Neural progenitor cell (in vitro differentiated cells): Measurements from ENCODE around the gene IL6.
"Not testable (repeated sequence)": the region's sequence is repeated elsewhere in the genome, so short reads cannot be mapped to it uniquely, and the experiment has no call there.

Experiments used
- EZH2 ChIP-seq: fragments of 200-600 bp; sonication (generic); IDR thresholded peaks from 2 replicates; pipeline ENCODE4 v1.6.1; 2017; ENCODE audit warnings: antibody characterized with exemption, mild to moderate bottlenecking, moderate library complexity
- EZH2phosphoT487 ChIP-seq: fragments of 200-600 bp; sonication (generic); IDR thresholded peaks from 2 replicates; pipeline ENCODE4 v1.6.1; 2017; ENCODE audit warnings: antibody characterized with exemption
- TF ChIP-seq, protein P1 (sequence below): fragments of 200-600 bp; sonication (generic); IDR thresholded peaks from 2 replicates; pipeline ENCODE4 v1.5.1; 2017; ENCODE audit warnings: antibody characterized with exemption, mild to moderate bottlenecking

DNA sequence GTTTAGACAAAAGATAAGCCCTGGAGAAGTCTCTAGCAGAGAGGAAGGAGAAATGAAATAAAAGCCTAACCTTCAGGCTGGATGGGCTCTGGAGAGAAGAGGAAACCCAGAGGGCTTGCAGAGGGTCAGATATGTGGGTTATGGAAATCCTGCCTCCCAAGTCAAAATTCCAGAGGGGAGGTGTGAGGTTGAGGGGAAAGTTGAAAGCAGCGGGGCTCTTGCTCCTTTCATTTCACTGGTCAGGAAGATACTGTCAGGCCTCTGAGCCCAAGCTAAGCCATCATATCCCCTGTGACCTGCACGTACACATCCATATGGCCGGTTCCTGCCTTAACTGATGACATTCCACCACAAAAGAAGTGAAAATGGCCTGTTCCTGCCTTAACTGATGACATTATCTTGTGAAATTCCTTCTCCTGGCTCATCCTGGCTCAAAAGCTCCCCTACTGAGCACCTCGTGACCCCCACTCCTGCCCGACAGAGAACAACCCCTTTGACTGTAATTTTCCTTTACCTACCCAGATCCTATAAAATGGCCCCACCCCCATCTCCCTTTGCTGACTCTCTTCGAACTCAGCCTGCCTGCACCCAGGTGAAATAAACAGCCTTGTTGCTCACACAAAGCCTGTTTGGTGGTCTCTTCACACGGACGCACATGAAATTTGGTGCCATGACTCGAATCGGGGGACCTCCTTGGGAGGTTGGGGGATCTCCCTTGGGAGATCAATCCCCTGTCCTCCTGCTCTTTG lies 23.7 kb upstream of the IL6 start:
- TF ChIP-seq, protein P1, sequence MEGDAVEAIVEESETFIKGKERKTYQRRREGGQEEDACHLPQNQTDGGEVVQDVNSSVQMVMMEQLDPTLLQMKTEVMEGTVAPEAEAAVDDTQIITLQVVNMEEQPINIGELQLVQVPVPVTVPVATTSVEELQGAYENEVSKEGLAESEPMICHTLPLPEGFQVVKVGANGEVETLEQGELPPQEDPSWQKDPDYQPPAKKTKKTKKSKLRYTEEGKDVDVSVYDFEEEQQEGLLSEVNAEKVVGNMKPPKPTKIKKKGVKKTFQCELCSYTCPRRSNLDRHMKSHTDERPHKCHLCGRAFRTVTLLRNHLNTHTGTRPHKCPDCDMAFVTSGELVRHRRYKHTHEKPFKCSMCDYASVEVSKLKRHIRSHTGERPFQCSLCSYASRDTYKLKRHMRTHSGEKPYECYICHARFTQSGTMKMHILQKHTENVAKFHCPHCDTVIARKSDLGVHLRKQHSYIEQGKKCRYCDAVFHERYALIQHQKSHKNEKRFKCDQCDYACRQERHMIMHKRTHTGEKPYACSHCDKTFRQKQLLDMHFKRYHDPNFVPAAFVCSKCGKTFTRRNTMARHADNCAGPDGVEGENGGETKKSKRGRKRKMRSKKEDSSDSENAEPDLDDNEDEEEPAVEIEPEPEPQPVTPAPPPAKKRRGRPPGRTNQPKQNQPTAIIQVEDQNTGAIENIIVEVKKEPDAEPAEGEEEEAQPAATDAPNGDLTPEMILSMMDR: not testable (repeated sequence)
- not testable (repeated sequence) for TF ChIP-seq EZH2, EZH2phosphoT487
